Measurements from ENCODE around the gene BOD1. TPM values are rescaled to one million over a fixed set of nuclear protein-coding genes. Genes with fewer than 3 reads are reported as not detected.

Gene BOD1
- total RNA-seq, 1 donor from 2014 or later = 34.1 TPM

DNA sequence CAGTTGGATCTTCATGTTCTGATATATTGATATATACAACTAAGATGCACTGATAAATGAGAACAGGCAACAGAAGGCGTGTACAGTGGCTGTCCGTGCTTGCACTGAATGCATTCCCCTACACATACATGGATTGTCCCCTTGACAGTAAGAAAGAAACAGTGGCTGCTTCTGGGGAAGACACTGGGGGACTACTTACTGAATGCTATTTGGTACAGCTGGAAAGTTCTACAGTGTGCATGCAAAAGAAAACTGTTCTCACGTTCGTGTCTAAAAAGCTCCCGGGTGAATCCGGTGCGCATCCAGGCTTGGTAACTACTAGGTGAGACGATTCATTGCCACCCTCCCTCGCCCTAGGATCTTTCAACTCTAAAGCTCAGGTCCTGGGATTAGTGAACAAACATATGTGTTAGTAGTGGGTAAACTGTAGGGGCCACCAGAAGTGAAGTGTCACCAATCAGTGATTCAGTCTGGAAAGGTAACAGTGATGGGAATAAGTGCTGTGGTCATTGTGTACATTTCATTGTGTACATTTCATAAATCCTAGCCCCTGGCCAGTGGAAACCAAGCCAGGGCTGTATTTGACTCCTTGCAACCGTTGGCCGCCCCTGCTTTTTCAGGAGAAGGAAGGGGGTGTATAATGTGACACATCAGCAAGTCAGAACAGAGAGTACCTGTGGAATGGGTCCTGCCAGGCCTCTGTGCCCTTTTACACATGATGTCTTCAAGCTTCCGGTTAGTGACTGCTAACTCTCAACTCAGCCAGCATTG, 46.3 kb upstream of the BOD1 start:
- intact Hi-C loops (cut with DNase I) = no loop called here
- Histone ChIP-seq H3K36me3 (no peaks in the 10 kb centered on the region), H3K27me3 (no peaks in the 10 kb centered on the region), H3K27ac (no peak overlapping the region), H3K4me1 (no peaks in the 10 kb centered on the region), H3K4me3 (no peak overlapping the region), H3K9me3 (no peaks in the 10 kb centered on the region)
- DNase-seq (ENCODE audit: extremely low spot score in 2 of 2) = peak in 1 of 2 donors; percentile 60
- TF ChIP-seq POLR2AphosphoS5 (IDR thresholded peaks at IDR 0.05; ENCODE audit: insufficient read depth in 1 of 2, low read depth in 1 of 2) (no peak), POLR2A (IDR thresholded peaks at IDR 0.05) (no peak)
- TF ChIP-seq, protein P1, sequence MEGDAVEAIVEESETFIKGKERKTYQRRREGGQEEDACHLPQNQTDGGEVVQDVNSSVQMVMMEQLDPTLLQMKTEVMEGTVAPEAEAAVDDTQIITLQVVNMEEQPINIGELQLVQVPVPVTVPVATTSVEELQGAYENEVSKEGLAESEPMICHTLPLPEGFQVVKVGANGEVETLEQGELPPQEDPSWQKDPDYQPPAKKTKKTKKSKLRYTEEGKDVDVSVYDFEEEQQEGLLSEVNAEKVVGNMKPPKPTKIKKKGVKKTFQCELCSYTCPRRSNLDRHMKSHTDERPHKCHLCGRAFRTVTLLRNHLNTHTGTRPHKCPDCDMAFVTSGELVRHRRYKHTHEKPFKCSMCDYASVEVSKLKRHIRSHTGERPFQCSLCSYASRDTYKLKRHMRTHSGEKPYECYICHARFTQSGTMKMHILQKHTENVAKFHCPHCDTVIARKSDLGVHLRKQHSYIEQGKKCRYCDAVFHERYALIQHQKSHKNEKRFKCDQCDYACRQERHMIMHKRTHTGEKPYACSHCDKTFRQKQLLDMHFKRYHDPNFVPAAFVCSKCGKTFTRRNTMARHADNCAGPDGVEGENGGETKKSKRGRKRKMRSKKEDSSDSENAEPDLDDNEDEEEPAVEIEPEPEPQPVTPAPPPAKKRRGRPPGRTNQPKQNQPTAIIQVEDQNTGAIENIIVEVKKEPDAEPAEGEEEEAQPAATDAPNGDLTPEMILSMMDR (IDR thresholded peaks at IDR 0.05) = no peak

DNA sequence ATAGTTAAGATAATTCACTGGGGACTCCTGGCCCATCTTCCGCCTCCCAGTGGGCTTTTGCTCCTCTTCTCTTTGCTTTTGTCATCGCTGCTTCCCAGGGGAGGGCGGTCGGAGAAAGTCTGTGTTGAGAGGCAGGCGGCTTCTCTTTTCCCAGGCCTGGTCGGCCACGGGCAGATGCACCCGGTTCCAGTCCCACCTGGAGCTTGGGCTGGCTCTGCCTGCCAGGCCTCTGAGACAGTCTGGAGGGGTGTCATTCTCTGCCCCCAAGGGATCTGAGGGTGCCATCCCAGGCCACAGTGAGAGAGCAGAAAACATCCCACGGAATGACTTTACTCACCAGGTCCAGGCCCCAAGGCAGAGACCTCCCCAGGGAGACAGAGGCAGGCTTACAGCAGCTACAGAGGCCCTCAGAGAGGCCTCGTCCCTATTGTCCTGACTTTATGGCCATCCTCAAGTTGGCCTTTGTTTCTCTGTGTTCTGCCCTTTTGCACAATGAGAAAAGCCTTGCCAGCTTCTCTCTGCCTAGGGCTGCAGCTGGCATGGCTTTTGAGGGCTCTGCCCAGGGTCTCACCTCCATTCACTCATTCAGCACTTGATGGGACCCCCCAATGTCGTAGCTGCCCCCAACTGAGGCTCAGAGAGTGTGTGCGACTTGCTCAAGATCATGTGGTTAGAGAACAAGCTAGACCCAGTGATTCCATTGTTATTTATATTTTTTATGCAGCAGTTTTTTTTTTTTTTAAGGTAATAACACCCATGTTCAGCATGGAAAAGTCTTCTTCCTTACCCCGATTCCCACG, 44.2 kb upstream of the BOD1 start:
- TF ChIP-seq POLR2A (IDR thresholded peaks at IDR 0.05) = no peak
- TF ChIP-seq, protein P1 (IDR thresholded peaks at IDR 0.05) = no peak
- no peak for TF ChIP-seq POLR2AphosphoS5 (IDR thresholded peaks at IDR 0.05; ENCODE audit: insufficient read depth in 1 of 2, low read depth in 1 of 2)
- Histone ChIP-seq H3K27me3 (no peaks in the 10 kb centered on the region), H3K36me3 (no peaks in the 10 kb centered on the region), H3K9me3 (no peaks in the 10 kb centered on the region), H3K4me3 (no peak overlapping the region), H3K27ac (no peak overlapping the region), H3K4me1 (no peaks in the 10 kb centered on the region)
- intact Hi-C loops (cut with DNase I) = no loop called here
- DNase-seq (ENCODE audit: extremely low spot score in 2 of 2) = peak in 1 of 2 donors; percentile 58

DNA sequence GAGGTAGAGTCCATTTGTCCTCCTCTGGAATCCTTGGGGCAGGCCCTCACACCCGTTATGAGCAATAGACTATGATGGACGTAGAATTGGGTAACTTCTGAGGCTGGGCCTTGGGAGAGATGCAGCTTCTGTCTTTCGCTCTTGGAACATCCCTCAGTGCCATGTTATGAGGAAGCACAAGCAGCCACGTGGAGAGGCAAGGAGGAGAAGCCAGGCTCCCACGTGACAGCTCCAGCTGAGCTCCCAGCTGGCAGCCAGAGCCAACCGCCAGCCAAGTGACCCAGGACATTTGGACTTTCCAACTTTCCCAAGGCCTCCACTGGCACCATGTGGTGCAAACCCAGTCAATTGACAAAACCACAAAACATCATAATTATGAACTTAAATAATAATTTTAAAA, 43.0 kb upstream of the BOD1 start:
- DNase-seq (ENCODE audit: extremely low spot score in 2 of 2) = peak in 1 of 2 donors; percentile 65
- H3K9me3 ChIP-seq = no peaks in the 10 kb centered on the region
- H3K27ac ChIP-seq = no peak overlapping the region
- H3K27me3 ChIP-seq = no peaks in the 10 kb centered on the region
- intact Hi-C loops (cut with DNase I) = no loop called here
- TF ChIP-seq POLR2A (IDR thresholded peaks at IDR 0.05) (no peak), POLR2AphosphoS5 (IDR thresholded peaks at IDR 0.05; ENCODE audit: insufficient read depth in 1 of 2, low read depth in 1 of 2) (no peak)
- TF ChIP-seq, protein P1 (IDR thresholded peaks at IDR 0.05) = no peak
- no peak overlapping the region for H3K4me3 ChIP-seq
- H3K36me3 ChIP-seq = no peaks in the 10 kb centered on the region
- no peaks in the 10 kb centered on the region for H3K4me1 ChIP-seq

DNA sequence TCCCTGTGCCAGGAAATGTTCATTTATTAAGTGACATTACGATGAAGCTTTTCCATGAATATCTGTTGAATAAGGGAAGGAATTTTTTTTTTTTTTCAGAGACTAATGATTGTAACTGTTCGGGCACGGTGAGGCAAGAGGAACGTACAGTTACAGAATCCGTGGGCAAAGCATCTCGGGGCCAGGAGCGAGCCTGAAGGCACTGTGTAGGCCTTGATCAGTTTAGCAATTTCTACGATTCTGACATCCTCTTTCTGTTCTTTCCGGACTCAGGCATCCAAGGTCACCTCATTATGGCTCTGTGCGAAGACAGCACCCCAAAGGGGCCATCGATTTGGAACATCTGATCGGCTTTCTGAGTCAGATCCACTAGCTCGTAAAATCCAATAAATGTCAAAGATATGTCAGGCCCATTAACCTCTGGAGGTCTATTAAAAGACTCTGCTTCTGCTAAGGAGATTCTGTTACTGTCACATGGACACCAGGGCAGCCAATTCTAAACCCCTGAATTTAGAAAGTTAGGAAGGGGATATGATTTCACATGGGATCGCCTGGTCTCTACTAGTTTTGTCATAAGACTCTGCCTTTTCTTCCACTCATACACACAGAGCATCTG, 41.4 kb upstream of the BOD1 start:
- H3K9me3 ChIP-seq = no peaks in the 10 kb centered on the region
- no peak overlapping the region for H3K4me3 ChIP-seq
- DNase-seq (ENCODE audit: extremely low spot score in 2 of 2) = peak in 1 of 2 donors; percentile 49
- H3K27me3 ChIP-seq = no peaks in the 10 kb centered on the region
- H3K27ac ChIP-seq = no peak overlapping the region
- no peaks in the 10 kb centered on the region for H3K4me1 ChIP-seq
- TF ChIP-seq POLR2A (IDR thresholded peaks at IDR 0.05) (no peak), POLR2AphosphoS5 (IDR thresholded peaks at IDR 0.05; ENCODE audit: insufficient read depth in 1 of 2, low read depth in 1 of 2) (no peak)
- TF ChIP-seq, protein P1 (IDR thresholded peaks at IDR 0.05) = no peak
- intact Hi-C loops (cut with DNase I) = no loop called here
- H3K36me3 ChIP-seq = no peaks in the 10 kb centered on the region

All from vagina (tissue), 2 donors.